HEK293T (cell line): ENCODE results near the gene PLXNA2.

ENCODE experiments used
- CTCF ChIA-PET: fragments of 350-600 bp; formaldehyde crosslinking; extraction: SDS; loops from one replicate; lab custom pipeline; 2021; ENCODE audit warnings: antibody characterized with exemption, inconsistent platforms; lab: Yijun Ruan, JAX
- POLR2A ChIA-PET: fragments of 350-600 bp; formaldehyde crosslinking; extraction: SDS; loops from one replicate; lab custom pipeline; 2020; ENCODE audit warnings: antibody characterized with exemption, inconsistent platforms; lab: Yijun Ruan, JAX
- DNase-seq: peaks from one replicate; pipeline ENCODE4 v3.0.0; 2012; ENCODE audit warnings: mixed read lengths; ENCODE audit errors: extremely low spot score
- ARNT ChIP-seq: fragments of 450-650 bp; IDR thresholded peaks from 2 replicates; pipeline ENCODE4 v1.6.1; 2017; ENCODE audit warnings: mild to moderate bottlenecking
- BHLHE40 ChIP-seq: fragments of 450-650 bp; IDR thresholded peaks from 2 replicates; pipeline ENCODE4 v1.6.1; 2016; ENCODE audit warnings: mild to moderate bottlenecking, moderate library complexity, borderline replicate concordance
- CTBP1 ChIP-seq: fragments of 450-650 bp; IDR thresholded peaks from 2 replicates; pipeline ENCODE4 v1.6.1; 2016; ENCODE audit warnings: borderline replicate concordance
- ELF4 ChIP-seq: fragments of 450-650 bp; IDR thresholded peaks from 2 replicates; pipeline ENCODE4 v1.6.1; 2017; ENCODE audit warnings: antibody characterized with exemption
- FOXA1 ChIP-seq: fragments of 450-650 bp; IDR thresholded peaks from 2 replicates; pipeline ENCODE4 v1.6.1; 2016; ENCODE audit warnings: mild to moderate bottlenecking
- FOXK2 ChIP-seq: fragments of 450-650 bp; IDR thresholded peaks from 2 replicates; pipeline ENCODE4 v1.6.1; 2016; ENCODE audit warnings: mild to moderate bottlenecking
- FOXM1 ChIP-seq: fragments of 450-650 bp; IDR thresholded peaks from 2 replicates; pipeline ENCODE4 v1.6.1; 2017; ENCODE audit warnings: mild to moderate bottlenecking, borderline replicate concordance
- HDGF ChIP-seq: fragments of 450-650 bp; IDR thresholded peaks from 2 replicates; pipeline ENCODE4 v1.6.1; 2017; ENCODE audit warnings: antibody characterized with exemption, borderline replicate concordance
- L3MBTL2 ChIP-seq: fragments of 450-650 bp; conservative IDR thresholded peaks from 2 replicates; pipeline ENCODE4 v1.6.1; 2016; ENCODE audit warnings: mild to moderate bottlenecking
- LEF1 ChIP-seq: fragments of 450-650 bp; IDR thresholded peaks from 2 replicates; pipeline ENCODE4 v1.6.1; 2017; ENCODE audit warnings: mild to moderate bottlenecking, borderline replicate concordance
- NFRKB ChIP-seq: fragments of 450-650 bp; IDR thresholded peaks from 2 replicates; pipeline ENCODE4 v1.6.1; 2016; ENCODE audit warnings: mild to moderate bottlenecking, moderate library complexity
- PKNOX1 ChIP-seq: fragments of 450-650 bp; IDR thresholded peaks from 2 replicates; pipeline ENCODE4 v1.6.1; 2016
- SP1 ChIP-seq: fragments of 450-650 bp; IDR thresholded peaks from 2 replicates; pipeline ENCODE4 v1.6.1; 2017
- SUZ12 ChIP-seq: fragments of 450-650 bp; IDR thresholded peaks from 2 replicates; pipeline ENCODE4 v1.6.1; 2016; ENCODE audit warnings: mild to moderate bottlenecking
- TARDBP ChIP-seq: fragments of 450-650 bp; IDR thresholded peaks from 2 replicates; pipeline ENCODE4 v1.6.1; 2016
- ZNF384 ChIP-seq: fragments of 450-650 bp; IDR thresholded peaks from 2 replicates; pipeline ENCODE4 v1.6.1; 2016

PLXNA2 gene

GRCh38 chr1:208174731-208175507 lies 69.3 kb downstream of the PLXNA2 start:
- no peak for DNase-seq
- ChIA-PET CTCF (no interaction called here), POLR2A (no interaction called here)
- TF ChIP-seq FOXA1 (no peak), ARNT (no peak), CTBP1 (no peak), PKNOX1 (no peak), LEF1 (no peak), ELF4 (no peak), SUZ12 (no peak), HDGF (no peak), NFRKB (no peak), TARDBP (no peak), L3MBTL2 (no peak), SP1 (no peak), BHLHE40 (no peak), FOXK2 (no peak), FOXM1 (no peak), ZNF384 (no peak)

GRCh38 chr1:208174200-208174599 lies 70.0 kb downstream of the PLXNA2 start:
- no peak for TF ChIP-seq NFRKB
- no peak for TF ChIP-seq SUZ12
- TF ChIP-seq LEF1, result no peak
- no peak for TF ChIP-seq FOXA1
- no peak for TF ChIP-seq ARNT
- TF ChIP-seq ELF4, result no peak
- TF ChIP-seq ZNF384, result no peak
- no peak for TF ChIP-seq FOXK2
- no peak for TF ChIP-seq BHLHE40
- TF ChIP-seq CTBP1, result no peak
- TF ChIP-seq L3MBTL2, result no peak
- ChIA-PET CTCF (no interaction called here), POLR2A (no interaction called here)
- no peak for DNase-seq

- ChIA-PET CTCF (interaction anchor here (1.4 kb wide), 1 partner anchor 11 kb away, joined by 3 read pairs; no protein-coding TSS in a partner anchor), POLR2A (no interaction called here)
- TF ChIP-seq FOXK2, result no peak
- no peak for DNase-seq
Measured at GRCh38 chr1:208173749-208174148, 70.4 kb downstream of the PLXNA2 start.

GRCh38 chr1:208172423-208173145 lies 71.6 kb downstream of the PLXNA2 start:
- ChIA-PET CTCF (interaction anchor here (0.6 to 1.4 kb wide), 3 partner anchors 12 to 184 kb away, joined by 3 read pairs; no protein-coding TSS in a partner anchor), POLR2A (interaction anchor here (1.2 kb wide), 1 partner anchor 71 kb away, joined by 3 read pairs; the partner anchor contains the start of gene PLXNA2)
- DNase-seq, result no peak
- TF ChIP-seq SP1 (no peak), NFRKB (no peak), PKNOX1 (no peak), HDGF (no peak), BHLHE40 (no peak), ZNF384 (no peak), L3MBTL2 (no peak), SUZ12 (no peak), CTBP1 (no peak), LEF1 (no peak), FOXA1 (no peak), FOXK2 (no peak), ELF4 (no peak), TARDBP (no peak), ARNT (no peak), FOXM1 (no peak)

GRCh38 chr1:208171616-208172422 lies 72.4 kb downstream of the PLXNA2 start:
- POLR2A ChIA-PET, result interaction anchor here (1.2 kb wide), 1 partner anchor 72 kb away, joined by 3 read pairs; the partner anchor contains the start of gene PLXNA2
- no peak for DNase-seq
- no peak for TF ChIP-seq CTBP1
- TF ChIP-seq BHLHE40, result no peak
- TF ChIP-seq TARDBP, result no peak
- no peak for TF ChIP-seq PKNOX1
- TF ChIP-seq ZNF384, result no peak
- no peak for TF ChIP-seq SUZ12
- no peak for TF ChIP-seq NFRKB
- TF ChIP-seq ARNT, result no peak
- no peak for TF ChIP-seq HDGF
- TF ChIP-seq L3MBTL2, result no peak
- TF ChIP-seq LEF1, result no peak
- TF ChIP-seq SP1, result no peak
- CTCF ChIA-PET, result interaction anchor here (0.6 kb wide), 1 partner anchor 185 kb away, joined by 3 read pairs; no protein-coding TSS in a partner anchor
